ENCODE measurements around the gene PKNOX2.

The PKNOX2 gene

GRCh38 chr11:125190566-125190965 is 26.0 kb downstream of the PKNOX2 start:
- no peak for TF ChIP-seq CTCF (IDR thresholded peaks at IDR 0.05; ENCODE audit: low read length, missing control alignments)

DNA sequence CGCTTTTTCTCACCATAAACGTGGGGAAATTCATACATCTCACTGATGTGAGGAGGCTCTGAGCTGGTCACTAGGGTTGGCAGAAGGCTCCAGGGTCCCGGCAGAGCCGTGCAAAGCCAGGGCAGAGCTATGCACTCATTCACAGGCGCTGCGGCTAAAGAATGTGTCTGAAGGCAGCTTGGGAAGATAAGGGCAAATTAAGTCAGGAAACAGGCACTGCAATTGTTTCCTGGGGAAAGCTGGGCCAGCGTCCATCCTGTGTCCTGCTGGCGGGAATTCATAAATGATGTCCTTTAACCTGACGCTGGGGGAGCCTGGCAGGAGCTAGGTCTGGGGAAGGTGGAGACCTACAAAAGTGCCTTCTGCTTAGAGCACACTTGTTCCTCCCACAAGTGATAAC is 27.6 kb downstream of the PKNOX2 start:
- no peak overlapping the region for H3K4me3 ChIP-seq (replicated peaks; ENCODE audit: low read depth, low read length)
- no peak for TF ChIP-seq CTCF (IDR thresholded peaks at IDR 0.05; ENCODE audit: low read length, missing control alignments)
- DNase-seq (ENCODE audit: low read depth) = peak; percentile 51

More at GRCh38 chr11:125190566-125190965, 26.0 kb downstream of the PKNOX2 start:
- DNase-seq (ENCODE audit: low read depth) = no peak
- H3K4me3 ChIP-seq (replicated peaks; ENCODE audit: low read depth, low read length) = no peak overlapping the region

DNA sequence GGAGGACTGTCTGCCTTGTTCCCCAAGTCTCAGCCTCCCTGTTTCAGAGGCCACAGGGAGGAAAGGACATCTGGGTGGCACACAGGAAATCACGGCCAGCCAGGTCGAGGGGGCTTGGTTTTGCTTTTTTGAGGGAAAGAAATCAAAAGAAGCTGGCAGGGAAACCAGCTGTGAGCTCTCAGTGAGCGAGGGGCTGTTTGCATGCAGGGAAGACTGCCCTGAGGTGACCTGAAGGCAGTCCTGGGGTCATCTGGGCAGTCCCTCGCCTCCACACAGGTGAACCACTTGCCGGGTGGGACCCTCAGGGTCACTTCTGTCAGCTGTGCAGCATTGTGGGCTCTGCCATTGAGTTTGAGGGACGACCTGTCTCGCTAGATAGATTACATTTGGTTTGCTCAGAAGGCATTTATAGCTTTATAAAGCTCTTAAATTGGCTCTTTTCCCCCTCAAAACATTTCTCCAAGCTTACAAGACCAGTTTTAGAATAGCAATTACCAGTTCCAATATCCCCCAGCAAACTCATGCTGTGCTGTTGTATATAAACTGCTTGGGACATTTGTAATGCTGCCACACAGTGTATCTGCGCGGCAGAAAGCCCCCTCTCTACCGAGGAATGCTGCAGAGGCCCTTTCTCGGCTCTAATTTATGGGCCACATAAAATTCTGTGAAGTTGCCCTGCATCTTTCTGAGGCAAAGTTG is 28.3 kb downstream of the PKNOX2 start:
- TF ChIP-seq CTCF (IDR thresholded peaks at IDR 0.05; ENCODE audit: low read length, missing control alignments) = no peak
- no peak for DNase-seq (ENCODE audit: low read depth)
- H3K4me3 ChIP-seq (replicated peaks; ENCODE audit: low read depth, low read length) = no peak overlapping the region

DNA sequence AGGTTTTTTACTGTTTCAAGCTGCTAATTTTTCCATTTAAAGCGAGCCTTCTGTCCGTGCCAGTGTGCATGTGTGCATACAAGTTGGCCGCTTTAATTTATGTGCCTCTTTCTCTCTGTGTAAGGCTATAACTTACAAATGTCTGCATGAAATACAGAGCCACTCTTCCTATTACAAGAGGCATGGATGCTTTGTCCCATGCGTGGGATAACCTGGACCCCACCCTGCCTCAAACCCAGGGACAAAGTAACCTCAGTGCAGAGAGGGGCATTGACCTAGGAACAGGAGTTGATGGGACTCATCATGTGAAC is 28.8 kb downstream of the PKNOX2 start:
- DNase-seq (ENCODE audit: low read depth) = no peak
- no peak overlapping the region for H3K4me3 ChIP-seq (replicated peaks; ENCODE audit: low read depth, low read length)
- TF ChIP-seq CTCF (IDR thresholded peaks at IDR 0.05; ENCODE audit: low read length, missing control alignments) = no peak

DNA sequence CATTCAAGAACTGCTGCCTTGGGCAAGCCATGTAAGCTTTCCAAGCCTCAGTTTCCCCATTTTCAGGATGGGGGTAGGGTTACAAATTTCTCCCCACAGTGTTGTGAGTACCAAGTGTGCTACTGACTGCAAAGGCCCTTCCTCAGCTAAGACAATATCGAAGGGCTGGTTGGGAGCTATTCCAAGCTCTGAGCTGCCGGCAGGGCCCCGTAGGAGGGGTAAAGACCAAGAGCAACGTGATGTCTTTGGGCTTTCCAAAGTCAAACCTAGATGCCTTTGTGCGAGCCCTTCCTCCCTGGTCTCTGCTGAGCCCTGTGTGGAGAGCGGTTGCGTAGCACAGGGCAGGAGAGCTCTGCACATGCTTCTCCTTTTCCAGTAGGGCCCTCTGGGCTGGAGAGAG is 29.3 kb downstream of the PKNOX2 start:
- no peak for TF ChIP-seq CTCF (IDR thresholded peaks at IDR 0.05; ENCODE audit: low read length, missing control alignments)
- no peak for DNase-seq (ENCODE audit: low read depth)
- H3K4me3 ChIP-seq (replicated peaks; ENCODE audit: low read depth, low read length) = no peak overlapping the region

- TF ChIP-seq CTCF (IDR thresholded peaks at IDR 0.05; ENCODE audit: low read length, missing control alignments) = no peak
- no peak for DNase-seq (ENCODE audit: low read depth)
- H3K4me3 ChIP-seq (replicated peaks; ENCODE audit: low read depth, low read length) = no peak overlapping the region
Observed at GRCh38 chr11:125199915-125200314, 35.4 kb downstream of the PKNOX2 start.

DNA sequence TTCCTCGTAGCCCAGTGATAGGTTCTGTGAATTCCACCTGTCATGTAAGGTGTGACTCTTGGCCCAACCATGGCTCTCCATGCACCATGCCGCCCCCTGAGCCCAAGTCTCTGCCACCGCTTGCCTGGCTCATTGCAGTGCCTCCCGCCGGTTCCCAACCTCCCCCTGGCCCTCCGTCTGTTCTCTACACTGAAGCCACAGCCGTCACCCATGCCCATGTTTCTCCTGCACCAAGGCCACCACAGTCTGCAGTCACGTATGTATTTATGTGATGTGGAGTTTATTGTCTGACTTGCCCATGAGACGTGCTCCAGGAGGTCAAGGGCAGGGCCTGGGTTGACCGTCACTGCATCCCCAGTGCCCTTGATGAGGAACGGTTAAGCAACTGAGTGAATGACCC is 35.9 kb downstream of the PKNOX2 start:
- no peak overlapping the region for H3K4me3 ChIP-seq (replicated peaks; ENCODE audit: low read depth, low read length)
- no peak for TF ChIP-seq CTCF (IDR thresholded peaks at IDR 0.05; ENCODE audit: low read length, missing control alignments)

More for the DNA sequence above, 35.9 kb downstream of the PKNOX2 start:
- DNase-seq (ENCODE audit: low read depth) = no peak

Data from fibroblast of pulmonary artery (primary cell).